GM20000 (cell line): ENCODE measurements around the gene XPA.

Experiments
- DNase-seq: peaks from one replicate; pipeline ENCODE4 v3.0.0; 2012; ENCODE audit warnings: low spot score
- TF ChIP-seq, protein P1 (sequence below): IDR thresholded peaks from 2 replicates; pipeline ENCODE4 v1.5.1; 2012; ENCODE audit warnings: mild to moderate bottlenecking, control low read depth; ENCODE audit errors: extremely low read depth, missing control alignments

The XPA gene

DNA sequence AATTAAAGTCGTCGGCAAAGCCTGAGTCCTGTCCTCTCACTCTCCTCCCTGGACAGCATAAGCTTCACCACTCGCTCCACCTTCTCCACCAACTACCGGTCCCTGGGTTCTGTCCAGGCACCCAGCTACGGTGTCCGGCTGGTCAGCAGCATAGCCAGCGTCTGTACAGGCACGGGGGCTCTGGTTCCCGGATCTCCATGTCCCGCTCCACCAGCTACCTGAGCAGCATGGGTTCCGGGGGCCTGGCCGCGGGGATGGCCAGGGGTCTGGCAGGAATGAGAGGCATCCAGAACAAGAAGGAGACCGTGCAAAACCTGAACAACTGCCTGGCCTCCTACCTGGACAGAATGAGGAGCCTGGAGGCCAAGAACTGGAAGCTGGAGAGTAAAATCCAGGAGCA is 1.7 kb upstream of the XPA start:
- DNase-seq, result no peak
- TF ChIP-seq, protein P1, sequence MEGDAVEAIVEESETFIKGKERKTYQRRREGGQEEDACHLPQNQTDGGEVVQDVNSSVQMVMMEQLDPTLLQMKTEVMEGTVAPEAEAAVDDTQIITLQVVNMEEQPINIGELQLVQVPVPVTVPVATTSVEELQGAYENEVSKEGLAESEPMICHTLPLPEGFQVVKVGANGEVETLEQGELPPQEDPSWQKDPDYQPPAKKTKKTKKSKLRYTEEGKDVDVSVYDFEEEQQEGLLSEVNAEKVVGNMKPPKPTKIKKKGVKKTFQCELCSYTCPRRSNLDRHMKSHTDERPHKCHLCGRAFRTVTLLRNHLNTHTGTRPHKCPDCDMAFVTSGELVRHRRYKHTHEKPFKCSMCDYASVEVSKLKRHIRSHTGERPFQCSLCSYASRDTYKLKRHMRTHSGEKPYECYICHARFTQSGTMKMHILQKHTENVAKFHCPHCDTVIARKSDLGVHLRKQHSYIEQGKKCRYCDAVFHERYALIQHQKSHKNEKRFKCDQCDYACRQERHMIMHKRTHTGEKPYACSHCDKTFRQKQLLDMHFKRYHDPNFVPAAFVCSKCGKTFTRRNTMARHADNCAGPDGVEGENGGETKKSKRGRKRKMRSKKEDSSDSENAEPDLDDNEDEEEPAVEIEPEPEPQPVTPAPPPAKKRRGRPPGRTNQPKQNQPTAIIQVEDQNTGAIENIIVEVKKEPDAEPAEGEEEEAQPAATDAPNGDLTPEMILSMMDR, result no peak

DNA sequence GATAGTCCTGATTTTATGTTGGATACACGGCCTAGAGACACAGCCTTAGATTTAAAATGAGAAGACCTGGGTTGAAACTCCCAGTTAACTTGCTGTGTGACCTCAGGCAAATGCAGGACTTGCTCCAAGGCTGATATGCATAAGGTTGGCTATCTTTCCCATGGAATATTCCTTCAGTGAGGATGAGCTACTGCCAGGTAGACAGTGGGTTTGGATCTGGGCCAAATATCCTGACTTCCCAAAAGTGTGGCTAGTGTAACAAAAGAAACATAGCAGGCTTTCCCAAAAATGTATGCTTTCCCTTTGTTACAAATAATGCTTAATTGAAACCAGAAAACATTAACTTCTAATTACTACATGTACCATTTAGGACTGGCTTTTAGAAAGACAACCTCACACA is 697 bp upstream of the XPA start:
- DNase-seq, result no peak
- TF ChIP-seq, protein P1, result no peak

DNA sequence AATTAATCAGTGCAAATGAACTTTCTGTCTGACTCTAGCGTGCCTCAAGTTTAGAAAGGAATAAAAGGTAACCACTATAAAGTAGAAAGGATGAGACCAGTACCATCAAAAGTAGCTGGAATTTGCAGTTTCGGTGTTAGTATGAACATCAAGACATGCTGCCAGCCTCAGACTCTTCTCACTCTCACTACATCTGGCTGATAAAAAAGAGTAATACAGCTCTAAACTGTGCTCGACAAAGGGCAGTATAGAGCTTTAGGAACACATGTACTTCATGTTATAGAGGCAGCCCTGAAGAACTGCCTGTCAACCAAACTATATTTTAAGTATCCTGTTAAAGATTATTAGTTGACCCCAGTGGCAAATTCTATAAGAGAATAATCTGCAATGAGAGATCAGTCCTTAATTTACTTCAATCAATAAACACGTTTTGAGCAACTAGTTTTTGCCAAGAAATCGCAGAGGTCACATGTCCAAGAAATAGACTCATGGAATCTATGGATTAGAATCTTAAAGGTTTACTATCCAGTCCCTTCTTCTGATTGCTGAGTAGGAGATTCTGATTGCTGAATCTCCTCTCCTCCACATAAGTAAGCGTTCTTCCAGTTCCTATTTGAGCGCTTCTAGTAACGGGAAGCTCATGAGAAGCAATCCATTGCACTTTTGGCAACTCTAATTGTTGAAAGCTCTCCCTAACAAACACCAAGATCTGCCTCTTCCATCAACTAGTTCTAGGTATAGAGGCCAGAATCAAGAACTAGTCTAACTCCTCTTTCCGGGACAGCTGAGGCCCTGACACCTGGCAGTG is 941 bp downstream of the XPA start:
- no peak for DNase-seq
- TF ChIP-seq, protein P1, result no peak

DNA sequence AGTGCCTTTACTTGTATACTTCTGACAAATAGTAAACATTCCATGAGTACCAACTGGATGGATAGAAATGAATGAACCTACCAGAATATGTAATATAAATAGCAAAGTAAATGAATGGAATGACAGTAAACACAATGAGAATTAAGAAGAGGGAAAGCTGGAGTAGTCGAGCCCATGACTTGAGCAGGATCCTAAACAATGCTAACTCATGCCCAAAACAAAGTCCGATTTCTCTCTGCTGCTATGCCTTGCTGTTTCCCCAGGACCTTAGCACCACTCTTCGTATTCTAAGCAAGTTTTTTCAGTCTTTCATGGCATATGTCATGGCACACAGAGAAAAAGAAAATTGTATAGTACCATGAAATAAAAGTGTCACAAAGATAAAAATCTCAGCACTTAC is 1.8 kb downstream of the XPA start:
- TF ChIP-seq, protein P1, result no peak
- DNase-seq, result no peak

DNA sequence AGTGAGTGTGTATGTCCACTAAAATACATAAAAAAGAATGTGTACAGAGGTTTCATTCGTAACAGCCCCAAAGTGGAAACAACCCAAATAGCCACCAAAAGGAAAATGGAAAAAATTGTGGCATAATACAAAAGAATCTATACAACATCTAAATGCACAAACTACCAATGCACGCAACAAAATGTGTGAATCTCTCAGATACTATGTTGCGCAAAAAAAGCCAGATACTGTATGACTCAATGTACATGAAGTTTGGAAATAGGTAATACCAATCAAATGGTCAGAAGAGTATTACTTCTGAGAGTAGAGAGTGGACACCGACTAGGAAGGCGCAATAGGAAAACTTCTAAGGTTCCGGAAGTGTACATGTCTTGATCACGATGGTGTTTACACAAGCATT is 2.4 kb downstream of the XPA start:
- TF ChIP-seq, protein P1, result no peak
- no peak for DNase-seq

DNA sequence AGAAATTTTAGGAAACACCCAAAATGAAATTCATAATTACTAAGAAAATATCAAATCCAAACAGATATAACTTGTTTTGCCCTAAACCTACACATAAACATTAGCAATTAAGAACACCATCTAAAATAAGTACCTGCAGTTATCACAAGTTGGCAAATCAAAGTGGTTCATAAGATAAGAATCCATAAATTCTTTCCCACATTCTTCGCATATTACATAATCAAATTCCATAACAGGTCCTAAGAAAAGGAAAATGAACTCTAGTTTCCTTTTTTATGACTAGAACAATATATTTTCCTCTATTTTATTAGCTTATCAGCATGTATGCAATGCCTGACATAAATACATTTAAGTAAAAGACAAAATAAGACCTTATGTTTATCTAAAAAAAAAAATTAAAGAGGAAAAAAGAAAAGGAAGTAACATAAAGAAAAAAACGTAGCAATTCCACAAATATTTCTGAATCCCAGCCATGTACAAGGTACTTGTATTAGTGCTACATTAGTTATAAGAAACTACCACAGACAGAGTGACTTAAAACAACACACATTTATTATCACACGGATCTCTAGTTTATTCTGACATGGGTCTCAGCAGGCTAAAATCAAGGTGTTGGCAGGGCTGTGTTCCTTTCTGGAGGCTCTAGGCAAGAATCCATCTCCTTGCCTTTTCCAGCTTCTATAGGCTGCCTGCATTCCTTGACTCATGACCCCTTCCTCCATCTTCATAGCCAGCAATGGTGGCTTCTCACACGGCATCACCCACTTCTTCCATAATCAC is 7.5 kb downstream of the XPA start:
- DNase-seq, result no peak
- TF ChIP-seq, protein P1, result no peak

DNA sequence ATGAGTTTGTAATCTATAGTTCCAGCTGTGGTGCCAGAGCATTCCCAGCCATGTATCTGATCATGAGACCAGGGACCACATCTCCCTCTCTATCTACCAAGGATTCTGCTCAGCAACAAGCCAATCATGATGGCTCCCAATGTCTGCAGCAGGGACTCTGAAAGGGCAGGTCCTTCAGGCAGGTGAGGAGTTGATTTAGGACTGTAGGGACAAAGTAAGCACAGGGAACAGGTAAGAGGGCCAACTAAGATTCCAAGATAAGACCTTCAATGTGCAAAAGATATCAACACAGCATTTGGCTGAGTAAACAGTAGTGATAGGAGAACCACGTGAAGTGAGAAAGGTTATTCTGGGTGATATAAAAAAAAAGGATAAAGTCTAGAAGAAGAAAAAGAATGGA is 8.5 kb downstream of the XPA start:
- DNase-seq, result no peak
- TF ChIP-seq, protein P1, result no peak
